ENCODE measurements around the gene CACNA1D.

DNA sequence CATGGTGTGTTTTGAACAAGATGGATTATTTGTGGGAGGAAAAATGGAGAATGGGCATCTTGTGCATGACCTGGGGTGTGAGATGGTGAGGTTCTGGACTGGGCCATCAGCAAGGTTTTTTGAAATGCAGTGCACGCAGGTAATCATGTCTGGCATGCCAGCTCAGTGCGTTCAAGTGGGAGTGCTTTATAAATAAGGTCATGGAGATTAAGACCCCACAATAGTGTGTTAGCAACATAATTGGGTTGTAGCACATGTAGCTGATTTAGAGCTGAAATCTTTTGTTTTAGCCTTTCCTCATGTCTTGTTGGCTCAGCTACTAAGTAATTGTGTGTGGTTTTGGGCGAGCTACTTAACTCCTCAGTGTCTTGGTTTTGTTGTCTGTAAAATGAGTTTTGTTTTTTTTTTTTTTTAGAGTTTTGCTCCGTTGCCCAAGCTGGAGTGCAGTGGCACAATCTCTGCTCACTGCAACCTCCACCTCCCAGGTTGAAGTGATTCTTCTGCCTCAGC is 3.9 kb upstream of the CACNA1D start:
- no peak for TF ChIP-seq EZH2 (IDR thresholded peaks at IDR 0.05; ENCODE audit: borderline replicate concordance)
- TF ChIP-seq EZH2phosphoT487 (IDR thresholded peaks at IDR 0.05; ENCODE audit: low read depth, severe bottlenecking, unreplicated experiment), result no peak
- no peak for TF ChIP-seq CTCF (IDR thresholded peaks at IDR 0.05; ENCODE audit: poor library complexity)
